ENCODE results near the gene SBSN. TPM values are rescaled to one million over a fixed set of nuclear protein-coding genes. Genes with fewer than 3 reads are reported as not detected.

SBSN gene
- total RNA-seq, 1 experiment from 2014 or later, result 0.15 TPM

DNA sequence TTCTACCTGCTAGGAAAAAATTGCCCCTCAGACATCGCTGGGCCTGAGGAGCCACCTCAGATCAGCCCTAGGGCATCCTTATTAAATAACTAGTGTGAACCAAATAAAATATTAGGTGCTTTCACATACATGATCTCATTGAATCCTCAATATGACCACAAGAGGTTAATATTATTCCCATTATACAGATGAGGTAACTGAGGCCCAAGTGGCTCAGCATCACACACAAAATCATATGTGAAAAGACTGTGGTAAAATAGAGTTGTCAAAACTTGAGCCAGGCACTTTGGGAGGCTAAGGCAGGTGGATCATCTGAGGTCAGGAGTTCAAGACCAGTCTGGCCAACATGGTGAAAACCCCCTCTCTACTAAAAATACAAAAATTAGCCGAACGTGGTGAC is 11.8 kb downstream of the SBSN start:
- Histone ChIP-seq H4K8ac (replicated peaks; ENCODE audit: insufficient read length, low read depth, low read length) (no peak overlapping the region), H2BK15ac (ENCODE audit: low read depth, low read length) (no peak overlapping the region), H3K79me2 (ENCODE audit: insufficient read depth, low read length) (no peaks in the 10 kb centered on the region), H4K5ac (ENCODE audit: insufficient read length, low read depth, low read length) (no peak overlapping the region), H3K4me2 (ENCODE audit: insufficient read depth, insufficient read length, low read length) (no peak overlapping the region), H3K79me1 (ENCODE audit: insufficient read depth, low read depth, low read length, poor library complexity, severe bottlenecking) (no peaks in the 10 kb centered on the region), H3K23ac (ENCODE audit: insufficient read length, low read depth, low read length) (no peak overlapping the region), H4K20me1 (ENCODE audit: control insufficient read depth, insufficient read depth, insufficient read length) (no peaks in the 10 kb centered on the region), H2BK120ac (ENCODE audit: low read depth, low read length, poor library complexity, severe bottlenecking) (no peak overlapping the region), H3K4ac (ENCODE audit: low read depth, low read length) (no peak overlapping the region), H3K4me1 (ENCODE audit: insufficient read depth, low read length) (no peaks in the 10 kb centered on the region), H2AK5ac (ENCODE audit: insufficient read length, low read length) (no peak overlapping the region), H3K9me3 (ENCODE audit: control insufficient read depth, low read depth, low read length) (no peaks in the 10 kb centered on the region), H3K56ac (ENCODE audit: insufficient read length, low read depth, low read length) (no peak overlapping the region), H3K9ac (ENCODE audit: extremely low read depth, insufficient read length, low read length) (no peak overlapping the region), H4K91ac (ENCODE audit: insufficient read length, low read depth, low read length) (no peak overlapping the region), H3T11ph (ENCODE audit: low read length) (no peak overlapping the region), H2BK5ac (ENCODE audit: insufficient read length, low read length) (no peak overlapping the region), H3K23me2 (ENCODE audit: insufficient read length, low read depth, low read length, poor library complexity, severe bottlenecking) (peaks cover 4% of the 10 kb centered on the region), H3K27me3 (ENCODE audit: insufficient read depth, low read length) (no peaks in the 10 kb centered on the region; the same call in none of the 2 replicates), H3K18ac (ENCODE audit: insufficient read length, low read depth, low read length) (no peak overlapping the region), H2BK12ac (ENCODE audit: insufficient read length, low read depth, low read length) (no peak overlapping the region), H2AFZ (ENCODE audit: low read length) (no peak overlapping the region), H3K14ac (ENCODE audit: insufficient read depth, low read length) (no peak overlapping the region), H3K27ac (ENCODE audit: insufficient read length, low read depth, low read length) (no peak overlapping the region), H2BK20ac (ENCODE audit: low read depth, low read length, poor library complexity, severe bottlenecking) (no peak overlapping the region)
- Mint-ChIP-seq H3K4me3 (no peak overlapping the region), H3K36me3 (ENCODE audit: insufficient read depth in 1 of 3, low read depth in 3 of 3) (no peaks in the 10 kb centered on the region; a peak in 1 of 7 replicates), H3K27me3 (ENCODE audit: low read depth) (peaks cover 37% of the 10 kb centered on the region), H3K27ac (no peak overlapping the region), H3K4me1 (peaks cover 18 to 35% of the 10 kb centered on the region in 2 experiments), H3K9me3 (no peaks in the 10 kb centered on the region; a peak in 1 of 5 replicates)
- no CpG with 5 or more reads among the region's 3 CpGs for WGBS (ENCODE audit: extremely low coverage, insufficient read length, low lambda C conversion rate)
- TF ChIP-seq, protein P1, sequence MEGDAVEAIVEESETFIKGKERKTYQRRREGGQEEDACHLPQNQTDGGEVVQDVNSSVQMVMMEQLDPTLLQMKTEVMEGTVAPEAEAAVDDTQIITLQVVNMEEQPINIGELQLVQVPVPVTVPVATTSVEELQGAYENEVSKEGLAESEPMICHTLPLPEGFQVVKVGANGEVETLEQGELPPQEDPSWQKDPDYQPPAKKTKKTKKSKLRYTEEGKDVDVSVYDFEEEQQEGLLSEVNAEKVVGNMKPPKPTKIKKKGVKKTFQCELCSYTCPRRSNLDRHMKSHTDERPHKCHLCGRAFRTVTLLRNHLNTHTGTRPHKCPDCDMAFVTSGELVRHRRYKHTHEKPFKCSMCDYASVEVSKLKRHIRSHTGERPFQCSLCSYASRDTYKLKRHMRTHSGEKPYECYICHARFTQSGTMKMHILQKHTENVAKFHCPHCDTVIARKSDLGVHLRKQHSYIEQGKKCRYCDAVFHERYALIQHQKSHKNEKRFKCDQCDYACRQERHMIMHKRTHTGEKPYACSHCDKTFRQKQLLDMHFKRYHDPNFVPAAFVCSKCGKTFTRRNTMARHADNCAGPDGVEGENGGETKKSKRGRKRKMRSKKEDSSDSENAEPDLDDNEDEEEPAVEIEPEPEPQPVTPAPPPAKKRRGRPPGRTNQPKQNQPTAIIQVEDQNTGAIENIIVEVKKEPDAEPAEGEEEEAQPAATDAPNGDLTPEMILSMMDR (conservative IDR thresholded peaks at IDR 0.05), result no peak
- no peak for DNase-seq
